IPS-18a (cell line): ENCODE data around the gene NT5DC1.

Experiments used
- H3K27ac ChIP-seq: one replicate; pipeline ENCODE4 v1.5.1; 2013; ENCODE audit warnings: low read length
- H3K27me3 ChIP-seq: one replicate; pipeline ENCODE4 v1.6.1; 2013; ENCODE audit warnings: mild to moderate bottlenecking, low read length; ENCODE audit not compliant: control insufficient read depth, insufficient read depth
- H3K36me3 ChIP-seq: one replicate; pipeline ENCODE4 v1.6.1; 2013; ENCODE audit warnings: low read depth, low read length; ENCODE audit not compliant: control insufficient read depth
- H3K4me1 ChIP-seq: one replicate; pipeline ENCODE4 v1.6.1; 2013; ENCODE audit warnings: low read depth, low read length; ENCODE audit not compliant: control insufficient read depth
- H3K4me3 ChIP-seq: one replicate; pipeline ENCODE4 v1.5.1; 2013; ENCODE audit warnings: low read length
- H3K9ac ChIP-seq: one replicate; pipeline ENCODE4 v1.6.1; 2013; ENCODE audit warnings: mild to moderate bottlenecking, low read length, moderate library complexity
- H3K9me3 ChIP-seq: one replicate; pipeline ENCODE4 v1.6.1; 2013; ENCODE audit warnings: low read depth, low read length; ENCODE audit not compliant: control insufficient read depth

NT5DC1 gene

GRCh38 chr6:116169880-116170279 lies 69.2 kb downstream of the NT5DC1 start:
- no peak overlapping the region for H3K4me3 ChIP-seq
- no peaks in the 10 kb centered on the region for H3K4me1 ChIP-seq
- H3K9me3 ChIP-seq = no peaks in the 10 kb centered on the region
- no peak overlapping the region for H3K27ac ChIP-seq
- H3K9ac ChIP-seq = no peak overlapping the region
- no peaks in the 10 kb centered on the region for H3K36me3 ChIP-seq
- no peaks in the 10 kb centered on the region for H3K27me3 ChIP-seq

- no peaks in the 10 kb centered on the region for H3K27me3 ChIP-seq
- no peak overlapping the region for H3K9ac ChIP-seq
- peaks cover 4% of the 10 kb centered on the region for H3K9me3 ChIP-seq
- no peak overlapping the region for H3K27ac ChIP-seq
- no peaks in the 10 kb centered on the region for H3K4me1 ChIP-seq
- H3K36me3 ChIP-seq = no peaks in the 10 kb centered on the region
- H3K4me3 ChIP-seq = no peak overlapping the region
Measured at GRCh38 chr6:116170358-116171057, 69.9 kb downstream of the NT5DC1 start.

- H3K9me3 ChIP-seq = peaks cover 5% of the 10 kb centered on the region
- H3K27me3 ChIP-seq = no peaks in the 10 kb centered on the region
- no peak overlapping the region for H3K4me3 ChIP-seq
- no peak overlapping the region for H3K9ac ChIP-seq
- H3K4me1 ChIP-seq = no peaks in the 10 kb centered on the region
- H3K36me3 ChIP-seq = no peaks in the 10 kb centered on the region
- H3K27ac ChIP-seq = no peak overlapping the region
Measured at GRCh38 chr6:116173928-116174327, 73.3 kb downstream of the NT5DC1 start.

GRCh38 chr6:116175344-116175743 lies 74.7 kb downstream of the NT5DC1 start:
- no peaks in the 10 kb centered on the region for H3K27me3 ChIP-seq
- H3K4me1 ChIP-seq = no peaks in the 10 kb centered on the region
- no peak overlapping the region for H3K4me3 ChIP-seq
- H3K27ac ChIP-seq = no peak overlapping the region
- H3K9me3 ChIP-seq = peaks cover 5% of the 10 kb centered on the region
- H3K9ac ChIP-seq = no peak overlapping the region
- no peaks in the 10 kb centered on the region for H3K36me3 ChIP-seq

GRCh38 chr6:116176596-116176995 lies 75.9 kb downstream of the NT5DC1 start:
- Histone ChIP-seq H3K4me3 (no peak overlapping the region), H3K27me3 (no peaks in the 10 kb centered on the region), H3K9me3 (peaks cover 5% of the 10 kb centered on the region), H3K9ac (no peak overlapping the region), H3K27ac (no peak overlapping the region), H3K4me1 (no peaks in the 10 kb centered on the region), H3K36me3 (no peaks in the 10 kb centered on the region)

- Histone ChIP-seq H3K4me3 (no peak overlapping the region), H3K27ac (no peak overlapping the region), H3K36me3 (no peaks in the 10 kb centered on the region), H3K4me1 (no peaks in the 10 kb centered on the region), H3K9ac (no peak overlapping the region), H3K27me3 (no peaks in the 10 kb centered on the region), H3K9me3 (peaks cover 2% of the 10 kb centered on the region)
Measured at GRCh38 chr6:116180375-116180774, 79.7 kb downstream of the NT5DC1 start.

- H3K4me1 ChIP-seq = no peaks in the 10 kb centered on the region
- no peaks in the 10 kb centered on the region for H3K9me3 ChIP-seq
- H3K27me3 ChIP-seq = no peaks in the 10 kb centered on the region
- H3K27ac ChIP-seq = no peak overlapping the region
- no peaks in the 10 kb centered on the region for H3K36me3 ChIP-seq
- no peak overlapping the region for H3K4me3 ChIP-seq
- no peak overlapping the region for H3K9ac ChIP-seq
Measured at GRCh38 chr6:116189472-116189871, 88.8 kb downstream of the NT5DC1 start.

GRCh38 chr6:116190550-116190949 lies 89.9 kb downstream of the NT5DC1 start:
- Histone ChIP-seq H3K9me3 (no peaks in the 10 kb centered on the region), H3K4me1 (no peaks in the 10 kb centered on the region), H3K9ac (no peak overlapping the region), H3K36me3 (no peaks in the 10 kb centered on the region), H3K27me3 (no peaks in the 10 kb centered on the region), H3K4me3 (no peak overlapping the region), H3K27ac (no peak overlapping the region)

- no peak overlapping the region for H3K9ac ChIP-seq
- H3K4me1 ChIP-seq = no peaks in the 10 kb centered on the region
- H3K9me3 ChIP-seq = no peaks in the 10 kb centered on the region
- no peaks in the 10 kb centered on the region for H3K27me3 ChIP-seq
- H3K36me3 ChIP-seq = no peaks in the 10 kb centered on the region
- no peak overlapping the region for H3K27ac ChIP-seq
- no peak overlapping the region for H3K4me3 ChIP-seq
Measured at GRCh38 chr6:116191881-116192280, 91.2 kb downstream of the NT5DC1 start.

GRCh38 chr6:116192786-116193185 lies 92.1 kb downstream of the NT5DC1 start:
- Histone ChIP-seq H3K36me3 (peaks cover 4% of the 10 kb centered on the region), H3K4me1 (no peaks in the 10 kb centered on the region), H3K27me3 (no peaks in the 10 kb centered on the region), H3K9me3 (no peaks in the 10 kb centered on the region), H3K9ac (no peak overlapping the region), H3K27ac (no peak overlapping the region), H3K4me3 (no peak overlapping the region)

- no peaks in the 10 kb centered on the region for H3K27me3 ChIP-seq
- peaks cover 4% of the 10 kb centered on the region for H3K36me3 ChIP-seq
- H3K4me3 ChIP-seq = no peak overlapping the region
- no peaks in the 10 kb centered on the region for H3K9me3 ChIP-seq
- no peak overlapping the region for H3K27ac ChIP-seq
- no peaks in the 10 kb centered on the region for H3K4me1 ChIP-seq
- no peak overlapping the region for H3K9ac ChIP-seq
Measured at GRCh38 chr6:116196841-116197240, 96.2 kb downstream of the NT5DC1 start.

GRCh38 chr6:116200619-116201249 lies 100.1 kb downstream of the NT5DC1 start:
- H3K27ac ChIP-seq = no peak overlapping the region

More at GRCh38 chr6:116200619-116201249, 100.1 kb downstream of the NT5DC1 start:
- no peaks in the 10 kb centered on the region for H3K27me3 ChIP-seq
- no peak overlapping the region for H3K9ac ChIP-seq
- H3K9me3 ChIP-seq = no peaks in the 10 kb centered on the region
- peaks cover 4% of the 10 kb centered on the region for H3K36me3 ChIP-seq
- no peaks in the 10 kb centered on the region for H3K4me1 ChIP-seq
- H3K4me3 ChIP-seq = no peak overlapping the region
